B cell (primary cell): ENCODE measurements around the gene ATOSB. TPM values are rescaled to one million over a fixed set of nuclear protein-coding genes. Genes with fewer than 3 reads are reported as not detected.

ENCODE experiments used
- ATAC-seq: fragments of 200-7000 bp; cut with Tn5 transposase; one replicate; pipeline ENCODE4 v1.10.0; 2021; ENCODE audit warnings: low read depth, mild to moderate bottlenecking, moderate number of reproducible peaks, moderate library complexity
- CTCF ChIA-PET: fragments of 350-600 bp; sonication (Branson Sonifier 250); formaldehyde crosslinking; loops from one replicate; lab custom pipeline; 2021; ENCODE audit warnings: antibody characterized with exemption, inconsistent platforms; lab: Charles Lee
- POLR2A ChIA-PET: fragments of 350-600 bp; sonication (Branson Sonifier 250); formaldehyde crosslinking; loops from one replicate; lab custom pipeline; 2021; ENCODE audit warnings: antibody characterized with exemption; lab: Charles Lee
- DNase-seq: peaks from one replicate; pipeline ENCODE4 v3.0.0; 2013
- H2AFZ ChIP-seq: 2 replicates; pipeline ENCODE4 v1.6.1; 2012; ENCODE audit warnings: mild to moderate bottlenecking, low read depth, low read length; ENCODE audit not compliant: insufficient read depth, poor library complexity, severe bottlenecking
- H3K27ac ChIP-seq, 2 donors: 1 replicate in 1 of 2; 2 replicates in 1 of 2; pipeline ENCODE4 v1.5.1; 2012 to 2013; ENCODE audit warnings: low read length in 2 of 2, mild to moderate bottlenecking in 2 of 2, moderate library complexity in 1 of 2
- H3K27me3 ChIP-seq, 4 experiments: fragments of 200-600 bp in 1 of 4; sonication (generic) in 1 of 4; replicated peaks in 1 of 4; 1 replicate in 2 of 4; 2 replicates in 2 of 4; pipeline versions ENCODE4 v1.6.1 to v1.7.0; 2013 to 2016; ENCODE audit warnings: low read length in 3 of 4, mild to moderate bottlenecking in 2 of 4, mixed read lengths in 1 of 4, moderate library complexity in 1 of 4; ENCODE audit not compliant: insufficient read depth in 4 of 4, control insufficient read depth in 3 of 4; ENCODE audit errors: control extremely low read depth in 1 of 4
- H3K36me3 ChIP-seq, 2 experiments: replicated peaks in 1 of 2; 1 replicate in 1 of 2; 2 replicates in 1 of 2; pipeline versions ENCODE4 v1.6.1 to v1.7.1; 2013; ENCODE audit warnings: low read length in 1 of 2; ENCODE audit not compliant: insufficient read depth in 2 of 2, control insufficient read depth in 1 of 2; ENCODE audit errors: control extremely low read depth in 1 of 2, extremely low read depth in 1 of 2
- H3K4me1 ChIP-seq, 2 donors: fragments of 200-600 bp in 1 of 2; sonication (generic) in 1 of 2; 1 replicate in 1 of 2; 2 replicates in 1 of 2; pipeline versions ENCODE4 v1.5.1 to v1.6.1; 2013 to 2017; ENCODE audit warnings: low read length in 2 of 2; ENCODE audit not compliant: control insufficient read depth in 2 of 2, insufficient read depth in 2 of 2
- H3K4me2 ChIP-seq: replicated peaks from 2 replicates; pipeline ENCODE3; 2012; ENCODE audit warnings: mild to moderate bottlenecking, low read depth, low read length; ENCODE audit not compliant: poor library complexity, severe bottlenecking
- H3K4me3 ChIP-seq, 5 experiments: fragments of 200-600 bp in 1 of 5; sonication (generic) in 1 of 5; 1 replicate in 3 of 5; 2 replicates in 2 of 5; pipeline versions ENCODE4 v1.5.1 to v1.7.0; 2011 to 2016; ENCODE audit warnings: low read length in 4 of 5, mild to moderate bottlenecking in 4 of 5, low read depth in 2 of 5, control low read depth in 1 of 5, moderate library complexity in 1 of 5; ENCODE audit not compliant: insufficient read depth in 1 of 5; ENCODE audit errors: control extremely low read depth in 1 of 5, extremely low read depth in 1 of 5
- H3K79me2 ChIP-seq: fragments of 200-600 bp; sonication (generic); one replicate; pipeline ENCODE4 v1.6.0; 2016; ENCODE audit warnings: low read length; ENCODE audit not compliant: control insufficient read depth, insufficient read depth
- H3K9ac ChIP-seq: fragments of 200-600 bp; sonication (generic); 2 replicates; pipeline ENCODE4 v1.6.1; 2017; ENCODE audit warnings: mild to moderate bottlenecking, low read length, moderate library complexity
- H3K9me3 ChIP-seq, 3 donors: one replicate each; pipeline versions ENCODE4 v1.6.1 to v1.7.1; 2013; ENCODE audit warnings: low read length in 2 of 3; ENCODE audit not compliant: control insufficient read depth in 2 of 3, insufficient read depth in 1 of 3; ENCODE audit errors: control extremely low read depth in 1 of 3
- H4K20me1 ChIP-seq: 2 replicates; pipeline ENCODE4 v1.6.0; 2012; ENCODE audit warnings: mild to moderate bottlenecking, low read length; ENCODE audit not compliant: insufficient read depth, control insufficient read depth, poor library complexity, severe bottlenecking
- H3K27ac Mint-ChIP-seq: one replicate; pipeline ENCODE4 v1.8.0; 2021; ENCODE audit warnings: mixed read lengths
- H3K27me3 Mint-ChIP-seq: one replicate; pipeline ENCODE4 v1.8.0; 2021; ENCODE audit warnings: mixed read lengths
- H3K4me1 Mint-ChIP-seq: one replicate; pipeline ENCODE4 v1.8.0; 2021; ENCODE audit warnings: mixed read lengths
- H3K4me3 Mint-ChIP-seq: one replicate; pipeline ENCODE4 v1.8.0; 2021; ENCODE audit warnings: mixed read lengths
- H3K9me3 Mint-ChIP-seq: one replicate; pipeline ENCODE4 v1.8.0; 2022; ENCODE audit warnings: mixed read lengths; ENCODE audit not compliant: insufficient read depth
- CTCF ChIP-seq: fragments of 200-600 bp; IDR thresholded peaks from one replicate; pipeline ENCODE4 v1.8.0; 2022; ENCODE audit warnings: antibody characterized with exemption, mild to moderate bottlenecking
- EZH2 ChIP-seq: IDR thresholded peaks from 2 replicates; pipeline ENCODE4 v1.6.1; 2012; ENCODE audit warnings: borderline replicate concordance, low read depth, mild to moderate bottlenecking, moderate library complexity, low read length; ENCODE audit not compliant: insufficient read depth, poor library complexity, severe bottlenecking
- WGBS: methylation state at CpG from one replicate; pipeline ENCODE4 v1.1.5; 2013; ENCODE audit warnings: missing lambda C conversion rate; ENCODE audit not compliant: insufficient coverage; 5-methylcytosine and 5-hydroxymethylcytosine counted together
- intact Hi-C: fragments of 100-400 bp; cut with micrococcal nuclease; formaldehyde crosslinking; loops from one replicate; pipeline ENCODE4 v1.10.0; 2022
- polyA plus RNA-seq: library from polyadenylated mRNA; depleted of rRNA; stranded (reverse); fragments of >200 nt; gene quantifications from 2 replicates; pipeline ENCODE4 v1.2.3, GENCODE V29; 2012
- total RNA-seq, 2 donors: library from RNA; stranded (reverse); fragments of 120-200 nt in 1 of 2; gene quantifications; 1 replicate in 1 of 2; 2 replicates in 1 of 2; pipeline versions ENCODE4 v1.2.3 to v1.2.4, GENCODE V29; 2013 to 2022

ATOSB gene
- total and polyA plus RNA-seq, 2 donors (not counting 1 experiment from before 2014, with no cell fraction given): 6.5 to 9.4 TPM

- no peaks in the 10 kb centered on the region for H4K20me1 ChIP-seq
- H3K27ac Mint-ChIP-seq: peak overlapping the region; percentile 93
- peak overlapping the region; percentile 88 for H3K4me3 Mint-ChIP-seq
- intact Hi-C loops: loop anchor here (1.0 to 10.0 kb wide), 6 partner anchors 8 to 924 kb away; partner anchors contain the start of genes DNAI1, FAM219A, RECK and STOML2
- H3K9ac ChIP-seq: peak overlapping the region; percentile 68
- H3K27me3 Mint-ChIP-seq: no peaks in the 10 kb centered on the region
- peak overlapping the region; percentile 32 to 74 (median 59) for H3K4me3 ChIP-seq
- H3K4me2 ChIP-seq: peak overlapping the region; percentile 98
- H3K36me3 ChIP-seq: peaks cover 0 to 7% of the 10 kb centered on the region in 2 experiments
- H3K4me1 Mint-ChIP-seq: peaks cover 58% of the 10 kb centered on the region
- H2AFZ ChIP-seq: peak overlapping the region; percentile 81
- no peaks in the 10 kb centered on the region for H3K9me3 Mint-ChIP-seq
- 2% methylated on average over 52 of the region's 57 CpGs for WGBS
- H3K4me1 ChIP-seq: peaks cover 33 to 45% of the 10 kb centered on the region in 2 donors
- TF ChIP-seq EZH2 (no peak), CTCF (no peak)
- H3K27me3 ChIP-seq: no peaks in the 10 kb centered on the region
- DNase-seq: peak; percentile 96
- ATAC-seq: peak; percentile 77
- H3K27ac ChIP-seq: peak overlapping the region; percentile 80 to 83
- H3K9me3 ChIP-seq: no peaks in the 10 kb centered on the region
- H3K79me2 ChIP-seq: peaks cover 8% of the 10 kb centered on the region
- POLR2A ChIA-PET: interaction anchor here (0.5 to 2.1 kb wide), 6 partner anchors 8 to 493 kb away, joined by 3 to 13 read pairs (median 4); partner anchors contain the start of genes FANCG, PIGO, STOML2 and VCP
- CTCF ChIA-PET: interaction anchor here (0.6 to 3.0 kb wide), 10 partner anchors 8 to 584 kb away, joined by 3 to 18 read pairs (median 4); partner anchors contain the start of genes FANCG, PIGO and STOML2
Measured at GRCh38 chr9:35111001-35111933, 4.4 kb downstream of the ATOSB start.
